HepG2 (cell line): ENCODE results near the gene ECSCR. TPM values are rescaled to one million over a fixed set of nuclear protein-coding genes. Genes with fewer than 3 reads are reported as not detected.

Experiments used
- AGO1 ChIP-seq: fragments of 200-400 bp; formaldehyde crosslinking; IDR thresholded peaks from 2 replicates; pipeline ENCODE4 v1.6.1; 2017; ENCODE audit warnings: mild to moderate bottlenecking, low read depth, low read length, moderate library complexity; ENCODE audit not compliant: poor library complexity, severe bottlenecking
- BCL6 ChIP-seq: IDR thresholded peaks from 2 replicates; pipeline ENCODE4 v1.6.1; 2016; ENCODE audit warnings: missing genetic modification reagents, missing compliant biosample characterization
- ESRRA ChIP-seq: sonication (generic); formaldehyde crosslinking; IDR thresholded peaks from 2 replicates; pipeline ENCODE4 v1.5.1; 2020; ENCODE audit warnings: mild to moderate bottlenecking, low read depth, missing genetic modification reagents
- HMGA1 ChIP-seq: sonication (generic); formaldehyde crosslinking; conservative IDR thresholded peaks from 2 replicates; pipeline ENCODE4 v1.4.0; 2020; ENCODE audit warnings: missing genetic modification reagents
- NKX3-1 ChIP-seq: sonication (generic); formaldehyde crosslinking; IDR thresholded peaks from 2 replicates; pipeline ENCODE4 v1.5.0; 2020; ENCODE audit warnings: missing genetic modification reagents
- ONECUT2 ChIP-seq: sonication (generic); formaldehyde crosslinking; IDR thresholded peaks from 2 replicates; pipeline ENCODE4 v1.4.0; 2020; ENCODE audit warnings: missing genetic modification reagents
- POGK ChIP-seq: sonication (generic); formaldehyde crosslinking; conservative IDR thresholded peaks from 2 replicates; pipeline ENCODE4 v1.8.0; 2022; ENCODE audit warnings: mild to moderate bottlenecking, moderate library complexity, missing genetic modification reagents
- REL ChIP-seq: sonication (generic); formaldehyde crosslinking; conservative IDR thresholded peaks from 2 replicates; pipeline ENCODE4 v1.8.0; 2022; ENCODE audit warnings: mild to moderate bottlenecking, missing genetic modification reagents, moderate library complexity
- SATB2 ChIP-seq: sonication (generic); formaldehyde crosslinking; IDR thresholded peaks from 2 replicates; pipeline ENCODE4 v1.5.0; 2020; ENCODE audit warnings: missing genetic modification reagents
- TCF7L2 ChIP-seq: IDR thresholded peaks from 2 replicates; pipeline ENCODE4 v1.6.1; 2011; ENCODE audit warnings: mild to moderate bottlenecking, low read depth, low read length, moderate library complexity
- TERF1 ChIP-seq: sonication (generic); formaldehyde crosslinking; IDR thresholded peaks from 2 replicates; pipeline ENCODE4 v1.8.0; 2022; ENCODE audit warnings: mild to moderate bottlenecking, missing genetic modification reagents, moderate library complexity
- U2AF2 ChIP-seq: fragments of 200-400 bp; formaldehyde crosslinking; IDR thresholded peaks from 2 replicates; pipeline ENCODE4 v1.6.1; 2017; ENCODE audit warnings: low read depth, mild to moderate bottlenecking, low read length
- ZFX ChIP-seq: sonication (generic); formaldehyde crosslinking; IDR thresholded peaks from 2 replicates; pipeline ENCODE4 v1.4.0; 2020; ENCODE audit warnings: mild to moderate bottlenecking, low read depth, missing genetic modification reagents, moderate library complexity
- ZNF136 ChIP-seq: sonication (generic); formaldehyde crosslinking; IDR thresholded peaks from 2 replicates; pipeline ENCODE4 v1.8.1; 2022; ENCODE audit warnings: low read depth, mild to moderate bottlenecking, moderate library complexity, missing genetic modification reagents
- ZNF318 ChIP-seq: sonication (generic); formaldehyde crosslinking; IDR thresholded peaks from 2 replicates; pipeline ENCODE4 v1.4.0; 2020; ENCODE audit warnings: mild to moderate bottlenecking, missing genetic modification reagents
- ZNF335 ChIP-seq: sonication (generic); formaldehyde crosslinking; IDR thresholded peaks from 2 replicates; pipeline ENCODE4 v1.4.0; 2020; ENCODE audit warnings: missing genetic modification reagents
- ZNF33B ChIP-seq: sonication (generic); formaldehyde crosslinking; IDR thresholded peaks from 2 replicates; pipeline ENCODE4 v1.5.1; 2020; ENCODE audit warnings: mild to moderate bottlenecking, missing genetic modification reagents
- ZNF569 ChIP-seq: sonication (generic); formaldehyde crosslinking; IDR thresholded peaks from 2 replicates; pipeline ENCODE4 v1.5.0; 2020; ENCODE audit warnings: mild to moderate bottlenecking, missing genetic modification reagents, moderate library complexity, borderline replicate concordance
- ZNF616 ChIP-seq: sonication (generic); formaldehyde crosslinking; IDR thresholded peaks from 2 replicates; pipeline ENCODE4 v1.5.0; 2020; ENCODE audit warnings: low read depth, mild to moderate bottlenecking, missing genetic modification reagents
- ZNF713 ChIP-seq: sonication (generic); formaldehyde crosslinking; IDR thresholded peaks from 2 replicates; pipeline ENCODE4 v1.4.0; 2020; ENCODE audit warnings: mild to moderate bottlenecking, missing genetic modification reagents
- polyA plus RNA-seq, 8 experiments: library from polyadenylated mRNA; depleted of rRNA in 3 of 8; stranded (reverse) in 7 of 8; unstranded in 1 of 8; fragments of >200 nt; fragmentation: Illumina TruSeq in 4 of 8; extraction: Trizol in 4 of 8; gene quantifications; 2 replicates each; pipeline versions ENCODE4 v1.2.1 to v1.2.3, GENCODE V29; 2011 to 2016; ENCODE audit warnings: low read depth in 4 of 8, missing spikeins in 1 of 8, mixed read lengths in 1 of 8; ENCODE audit not compliant: insufficient read depth in 1 of 8
- total RNA-seq, 5 experiments: library from RNA; depleted of rRNA; stranded (reverse); fragments of >200 nt; fragmentation: Illumina TruSeq; extraction: Trizol; gene quantifications; 2 replicates each; pipeline ENCODE4 v1.2.3, GENCODE V29; 2016; ENCODE audit warnings: low read depth in 1 of 5

ECSCR gene
- total and polyA plus RNA-seq, 2 of the 13 experiments (the other 11 are each of a cell fraction or from before 2014, with no cell fraction given) = 0.18 TPM; not detected in 1

- TF ChIP-seq ZNF318 = 0 out of 2 replicates have a peak, but pooled peaks have one; percentile 52
- no peak for TF ChIP-seq ZNF335 (CRISPR knock-in tag)
- no peak for TF ChIP-seq ZNF569 (CRISPR knock-in tag)
- TF ChIP-seq TCF7L2 = no peak
- no peak for TF ChIP-seq ZNF33B (CRISPR knock-in tag)
- TF ChIP-seq REL (CRISPR knock-in tag) = no peak
- no peak for TF ChIP-seq ZNF136 (CRISPR knock-in tag)
- peak; percentile 70; the same call in 1 of the 2 replicates for TF ChIP-seq ONECUT2 (CRISPR knock-in tag)
- TF ChIP-seq ZFX (CRISPR knock-in tag) = no peak
- TF ChIP-seq TERF1 = no peak
- TF ChIP-seq ZNF616 (CRISPR knock-in tag) = no peak
- TF ChIP-seq SATB2 (CRISPR knock-in tag) = no peak
- TF ChIP-seq NKX3-1 (CRISPR knock-in tag) = no peak
- no peak for TF ChIP-seq ZNF713 (CRISPR knock-in tag)
- TF ChIP-seq HMGA1 (CRISPR knock-in tag) = no peak
- TF ChIP-seq BCL6 (CRISPR knock-in tag) = 0 out of 2 replicates have a peak, but pooled peaks have one; percentile 3
- TF ChIP-seq POGK = no peak
- TF ChIP-seq U2AF2 = no peak
- 0 out of 2 replicates have a peak, but pooled peaks have one; percentile 5 for TF ChIP-seq ESRRA (CRISPR knock-in tag)
- no peak for TF ChIP-seq AGO1
Measured at GRCh38 chr5:139438707-139439012, 23.9 kb downstream of the ECSCR start (continued).
